Bronchial epithelial cell (primary cell): ENCODE measurements around the gene FXYD6. TPM values are rescaled to one million over a fixed set of nuclear protein-coding genes. Genes with fewer than 3 reads are reported as not detected.

Source experiments
- DNase-seq: peaks from one replicate; pipeline ENCODE4 v3.0.0-alpha.2; 2010; ENCODE audit warnings: low read depth
- FAIRE-seq: peaks from 2 replicates; lab custom pipeline; 2011; peaks lifted over from hg19 to GRCh38; lab: Jason Lieb, UNC
- H3K27me3 ChIP-seq: 2 replicates; pipeline ENCODE4 v1.5.1; 2011; ENCODE audit warnings: low read length; ENCODE audit not compliant: control insufficient read depth, insufficient read depth
- H3K36me3 ChIP-seq: 2 replicates; pipeline ENCODE4 v1.5.1; 2011; ENCODE audit warnings: low read length; ENCODE audit not compliant: control insufficient read depth, insufficient read depth
- H3K4me3 ChIP-seq: 2 replicates; pipeline ENCODE4 v1.5.1; 2011; ENCODE audit warnings: mild to moderate bottlenecking, low read depth, low read length, control low read depth
- CTCF ChIP-seq: IDR thresholded peaks from 2 replicates; pipeline ENCODE4 v1.5.1; 2011; ENCODE audit warnings: mild to moderate bottlenecking, moderate library complexity, low read length, control low read depth, inconsistent platforms; ENCODE audit not compliant: insufficient read depth, severe bottlenecking
- total RNA-seq: library from RNA; depleted of rRNA; stranded (reverse); fragments of >200 nt; gene quantifications from 2 replicates; pipeline ENCODE4 v1.2.1, GENCODE V29; 2014

The FXYD6 gene
- total RNA-seq, 1 donor from 2014 or later: not detected

GRCh38 chr11:117830072-117830471 is 46.4 kb downstream of the FXYD6 start:
- Histone ChIP-seq H3K27me3 (peaks cover 5% of the 10 kb centered on the region), H3K4me3 (no peak overlapping the region), H3K36me3 (no peaks in the 10 kb centered on the region)
- no peak for TF ChIP-seq CTCF
- FAIRE-seq: no peak
- DNase-seq: no peak

GRCh38 chr11:117829369-117829725 is 47.1 kb downstream of the FXYD6 start:
- DNase-seq (no peak), FAIRE-seq (no peak)
- Histone ChIP-seq H3K36me3 (no peaks in the 10 kb centered on the region), H3K4me3 (no peak overlapping the region), H3K27me3 (peaks cover 5% of the 10 kb centered on the region)
- TF ChIP-seq CTCF: no peak

GRCh38 chr11:117828611-117829368 is 47.7 kb downstream of the FXYD6 start:
- no peak for FAIRE-seq
- no peaks in the 10 kb centered on the region for H3K36me3 ChIP-seq
- DNase-seq: peak; percentile 69
- H3K4me3 ChIP-seq: no peak overlapping the region
- H3K27me3 ChIP-seq: peaks cover 5% of the 10 kb centered on the region
- no peak for TF ChIP-seq CTCF

- Histone ChIP-seq H3K4me3 (no peak overlapping the region), H3K27me3 (peaks cover 5% of the 10 kb centered on the region)
- no peak for DNase-seq
Measured at GRCh38 chr11:117827521-117828511, 48.6 kb downstream of the FXYD6 start.

GRCh38 chr11:117826832-117827231 is 49.6 kb downstream of the FXYD6 start:
- Histone ChIP-seq H3K4me3 (no peak overlapping the region), H3K36me3 (no peaks in the 10 kb centered on the region), H3K27me3 (peaks cover 3% of the 10 kb centered on the region)
- FAIRE-seq (no peak), DNase-seq (no peak)
- no peak for TF ChIP-seq CTCF

More at GRCh38 chr11:117827521-117828511, 48.6 kb downstream of the FXYD6 start:
- no peak for FAIRE-seq
- no peaks in the 10 kb centered on the region for H3K36me3 ChIP-seq
- no peak for TF ChIP-seq CTCF
